Immature natural killer cell (primary cell): ENCODE data around the gene SULT4A1. TPM values are rescaled to one million over a fixed set of nuclear protein-coding genes. Genes with fewer than 3 reads are reported as not detected.
"Not testable (repeated sequence)": the region's sequence is repeated elsewhere in the genome, so short reads cannot be mapped to it uniquely, and the experiment has no call there.

ENCODE experiments used
- DNase-seq, 3 donors: peaks; one replicate each; pipeline ENCODE4 v3.0.0; 2022; ENCODE audit warnings: mixed read lengths in 1 of 3
- H3K27ac Mint-ChIP-seq, 6 donors: one replicate each; pipeline ENCODE4 v1.8.0; 2020; ENCODE audit warnings: mixed read lengths in 6 of 6, mild to moderate bottlenecking in 5 of 6, inconsistent platforms in 4 of 6, moderate library complexity in 3 of 6
- H3K27me3 Mint-ChIP-seq, 3 donors: one replicate each; pipeline ENCODE4 v1.8.0; 2020 to 2021; ENCODE audit warnings: low read depth in 3 of 3, mild to moderate bottlenecking in 3 of 3, mixed read lengths in 3 of 3, moderate library complexity in 3 of 3, inconsistent platforms in 1 of 3
- H3K36me3 Mint-ChIP-seq, 3 donors: one replicate each; pipeline ENCODE4 v1.8.0; 2020; ENCODE audit warnings: mixed read lengths in 3 of 3, inconsistent platforms in 2 of 3, mild to moderate bottlenecking in 2 of 3
- H3K4me1 Mint-ChIP-seq, 2 donors: one replicate each; pipeline ENCODE4 v1.8.0; 2020; ENCODE audit warnings: inconsistent platforms in 2 of 2, mild to moderate bottlenecking in 2 of 2, mixed read lengths in 2 of 2, moderate library complexity in 1 of 2
- H3K4me3 Mint-ChIP-seq, 5 donors: one replicate each; pipeline ENCODE4 v1.8.0; 2020; ENCODE audit warnings: mild to moderate bottlenecking in 5 of 5, mixed read lengths in 5 of 5, inconsistent platforms in 3 of 5, moderate library complexity in 3 of 5
- H3K9me3 Mint-ChIP-seq, 6 donors: one replicate each; pipeline ENCODE4 v1.8.0; 2020; ENCODE audit warnings: mild to moderate bottlenecking in 6 of 6, mixed read lengths in 6 of 6, inconsistent platforms in 4 of 6, moderate library complexity in 3 of 6
- polyA plus RNA-seq, 3 donors: library from polyadenylated mRNA; unstranded; fragments of 300-500 nt; fragmentation: Illumina TruSeq; gene quantifications; one replicate each; pipeline ENCODE4 v1.2.3, GENCODE V29; 2021

The SULT4A1 gene
- polyA plus RNA-seq, 3 donors from 2014 or later: not detected

- Mint-ChIP-seq H3K27ac (no peak overlapping the region), H3K9me3 (no peaks in the 10 kb centered on the region), H3K36me3 (no peaks in the 10 kb centered on the region), H3K4me3 (no peak overlapping the region), H3K27me3 (peaks cover 2 to 12% (median 3%) of the 10 kb centered on the region in 3 donors), H3K4me1 (peaks cover 6 to 9% of the 10 kb centered on the region in 2 donors)
- DNase-seq: peak; percentile 16 to 33 (median 19)
These were observed 20.8 kb upstream of the SULT4A1 start for GRCh38 chr22:43883012-43883661.

- DNase-seq: no peak
- peaks cover 6 to 9% of the 10 kb centered on the region in 2 donors for H3K4me1 Mint-ChIP-seq
- no peaks in the 10 kb centered on the region for H3K36me3 Mint-ChIP-seq
- H3K27ac Mint-ChIP-seq: no peak overlapping the region
- no peaks in the 10 kb centered on the region for H3K9me3 Mint-ChIP-seq
- H3K4me3 Mint-ChIP-seq: no peak overlapping the region
- peaks cover 2 to 14% (median 7%) of the 10 kb centered on the region in 3 donors for H3K27me3 Mint-ChIP-seq
These were observed 19.9 kb upstream of the SULT4A1 start for GRCh38 chr22:43882122-43882767.

- H3K9me3 Mint-ChIP-seq: no peaks in the 10 kb centered on the region
- no peak overlapping the region for H3K4me3 Mint-ChIP-seq
- H3K27ac Mint-ChIP-seq: no peak overlapping the region
- H3K36me3 Mint-ChIP-seq: no peaks in the 10 kb centered on the region
- no peak for DNase-seq
- H3K27me3 Mint-ChIP-seq: peaks cover 2 to 11% (median 7%) of the 10 kb centered on the region in 3 donors
- peaks cover 6 to 9% of the 10 kb centered on the region in 2 donors for H3K4me1 Mint-ChIP-seq
These were observed 19.1 kb upstream of the SULT4A1 start for GRCh38 chr22:43881091-43882061.

- Mint-ChIP-seq H3K4me3 (no peak overlapping the region), H3K36me3 (no peaks in the 10 kb centered on the region), H3K27me3 (peaks cover 2 to 11% (median 8%) of the 10 kb centered on the region in 3 donors), H3K27ac (no peak overlapping the region), H3K4me1 (peaks cover 6 to 9% of the 10 kb centered on the region in 2 donors), H3K9me3 (no peaks in the 10 kb centered on the region)
- DNase-seq: no peak
These were observed 18.3 kb upstream of the SULT4A1 start for GRCh38 chr22:43880541-43880991.

- no peaks in the 10 kb centered on the region for H3K9me3 Mint-ChIP-seq
- H3K27me3 Mint-ChIP-seq: peaks cover under 1 to 11% (median 7%) of the 10 kb centered on the region in 3 donors
- DNase-seq: no peak
- H3K4me1 Mint-ChIP-seq: peaks cover 6 to 9% of the 10 kb centered on the region in 2 donors
- H3K27ac Mint-ChIP-seq: no peak overlapping the region
- H3K4me3 Mint-ChIP-seq: no peak overlapping the region
- no peaks in the 10 kb centered on the region for H3K36me3 Mint-ChIP-seq
These were observed 17.7 kb upstream of the SULT4A1 start for GRCh38 chr22:43879901-43880540.

- Mint-ChIP-seq H3K9me3 (no peaks in the 10 kb centered on the region), H3K27ac (no peak overlapping the region), H3K4me1 (peaks cover 0 to 2% of the 10 kb centered on the region in 2 donors), H3K27me3 (peaks cover 5 to 10% (median 9%) of the 10 kb centered on the region in 3 donors), H3K36me3 (no peaks in the 10 kb centered on the region), H3K4me3 (no peak overlapping the region)
- DNase-seq: no peak
These were observed 16.7 kb upstream of the SULT4A1 start for GRCh38 chr22:43878831-43879550.

- Mint-ChIP-seq H3K9me3 (no peaks in the 10 kb centered on the region), H3K27ac (no peak overlapping the region), H3K4me3 (no peak overlapping the region), H3K36me3 (no peaks in the 10 kb centered on the region), H3K27me3 (peaks cover 5 to 13% (median 6%) of the 10 kb centered on the region in 3 donors), H3K4me1 (peaks cover 0 to 2% of the 10 kb centered on the region in 2 donors)
- DNase-seq: no peak
These were observed 15.9 kb upstream of the SULT4A1 start for GRCh38 chr22:43878079-43878795.

- H3K4me3 Mint-ChIP-seq: no peak overlapping the region
- H3K4me1 Mint-ChIP-seq: no peaks in the 10 kb centered on the region
- no peak for DNase-seq
- H3K9me3 Mint-ChIP-seq: no peaks in the 10 kb centered on the region
- H3K27me3 Mint-ChIP-seq: peaks cover 6 to 15% (median 8%) of the 10 kb centered on the region in 3 donors
- no peak overlapping the region for H3K27ac Mint-ChIP-seq
- no peaks in the 10 kb centered on the region for H3K36me3 Mint-ChIP-seq
These were observed 14.7 kb upstream of the SULT4A1 start for GRCh38 chr22:43876866-43877509.

- H3K27me3 Mint-ChIP-seq: peaks cover 4 to 13% (median 8%) of the 10 kb centered on the region in 3 donors
These were observed 7.5 kb upstream of the SULT4A1 start for GRCh38 chr22:43869799-43870198.

GRCh38 chr22:43869001-43869400 is 6.7 kb upstream of the SULT4A1 start:
- not testable (repeated sequence) for H3K4me1 Mint-ChIP-seq
- H3K27me3 Mint-ChIP-seq: peaks cover 10 to 15% (median 11%) of the 10 kb centered on the region in 3 donors

More at GRCh38 chr22:43869799-43870198, 7.5 kb upstream of the SULT4A1 start:
- H3K4me1 Mint-ChIP-seq: no peaks in the 10 kb centered on the region
- no peak overlapping the region for H3K27ac Mint-ChIP-seq
- DNase-seq: no peak
- no peaks in the 10 kb centered on the region for H3K9me3 Mint-ChIP-seq
- H3K36me3 Mint-ChIP-seq: peaks cover 0 to 4% (median 0%) of the 10 kb centered on the region in 3 donors
- no peak overlapping the region for H3K4me3 Mint-ChIP-seq

GRCh38 chr22:43867839-43868635 is 5.7 kb upstream of the SULT4A1 start:
- H3K4me3 Mint-ChIP-seq: no peak overlapping the region
- no peak overlapping the region for H3K27ac Mint-ChIP-seq
- DNase-seq: peak in 2 of 3 donors; percentile 17 to 18
- H3K9me3 Mint-ChIP-seq: no peaks in the 10 kb centered on the region
- no peaks in the 10 kb centered on the region for H3K4me1 Mint-ChIP-seq
- H3K27me3 Mint-ChIP-seq: peaks cover 11 to 15% (median 13%) of the 10 kb centered on the region in 3 donors
- peaks cover 0 to 4% (median 0%) of the 10 kb centered on the region in 3 donors for H3K36me3 Mint-ChIP-seq

More at GRCh38 chr22:43869001-43869400, 6.7 kb upstream of the SULT4A1 start:
- not testable (repeated sequence) for H3K27ac Mint-ChIP-seq, DNase-seq, H3K4me3 Mint-ChIP-seq, H3K9me3 Mint-ChIP-seq, H3K36me3 Mint-ChIP-seq
